KMS-11 (cell line): ENCODE results near the gene HOMEZ.

Source experiments
- H2AFZ ChIP-seq: fragments of 200-600 bp; sonication (generic); 2 replicates; pipeline ENCODE4 v1.6.1; 2016; ENCODE audit warnings: antibody characterized with exemption, mixed run types, low read depth
- H3K27ac ChIP-seq: fragments of 200-600 bp; sonication (generic); 2 replicates; pipeline ENCODE4 v1.6.1; 2016; ENCODE audit warnings: mild to moderate bottlenecking, mixed run types
- H3K27me3 ChIP-seq: fragments of 200-600 bp; sonication (generic); 2 replicates; pipeline ENCODE4 v1.6.1; 2017; ENCODE audit warnings: mild to moderate bottlenecking, low read depth, mixed run types, moderate library complexity; ENCODE audit not compliant: insufficient read depth
- H3K36me3 ChIP-seq: fragments of 200-600 bp; sonication (generic); 2 replicates; pipeline ENCODE4 v1.6.1; 2017; ENCODE audit warnings: mild to moderate bottlenecking, mixed run types; ENCODE audit not compliant: insufficient read depth
- H3K4me1 ChIP-seq: fragments of 200-600 bp; sonication (generic); 2 replicates; pipeline ENCODE4 v1.6.1; 2016; ENCODE audit warnings: mild to moderate bottlenecking, low read depth, mixed run types; ENCODE audit not compliant: poor library complexity, severe bottlenecking
- H3K4me2 ChIP-seq: fragments of 200-600 bp; sonication (generic); 2 replicates; pipeline ENCODE4 v1.7.0; 2016; ENCODE audit warnings: mild to moderate bottlenecking, mixed run types
- H3K4me3 ChIP-seq: fragments of 200-600 bp; sonication (generic); IDR thresholded peaks from 2 replicates; pipeline ENCODE4 v1.6.1; 2017; ENCODE audit warnings: low read depth, low read length, mixed read lengths; ENCODE audit not compliant: insufficient read depth
- H3K79me2 ChIP-seq: fragments of 200-600 bp; sonication (generic); 2 replicates; pipeline ENCODE4 v1.6.1; 2016; ENCODE audit warnings: low read depth, mixed run types; ENCODE audit not compliant: insufficient read depth
- H3K9ac ChIP-seq: fragments of 200-600 bp; sonication (generic); 2 replicates; pipeline ENCODE4 v1.6.1; 2016; ENCODE audit warnings: mild to moderate bottlenecking, mixed run types
- H4K20me1 ChIP-seq: fragments of 200-600 bp; sonication (generic); 2 replicates; pipeline ENCODE4 v1.6.1; 2016; ENCODE audit warnings: mild to moderate bottlenecking, mixed run types; ENCODE audit not compliant: insufficient read depth
- CTCF ChIP-seq: fragments of 200-600 bp; sonication (generic); conservative IDR thresholded peaks from 2 replicates; pipeline ENCODE4 v1.6.1; 2017; ENCODE audit warnings: low read depth, mild to moderate bottlenecking, antibody characterized with exemption, low read length, moderate library complexity, mixed read lengths

Gene HOMEZ

GRCh38 chr14:23310546-23310945 is 24.6 kb upstream of the HOMEZ start:
- H3K79me2 ChIP-seq = no peaks in the 10 kb centered on the region
- H3K9ac ChIP-seq = no peak overlapping the region
- H4K20me1 ChIP-seq = no peaks in the 10 kb centered on the region
- H2AFZ ChIP-seq = no peak overlapping the region
- H3K36me3 ChIP-seq = no peaks in the 10 kb centered on the region
- H3K4me2 ChIP-seq = no peak overlapping the region
- H3K27ac ChIP-seq = no peak overlapping the region
- H3K4me3 ChIP-seq = no peak overlapping the region
- TF ChIP-seq CTCF = no peak
- H3K4me1 ChIP-seq = no peaks in the 10 kb centered on the region
- no peaks in the 10 kb centered on the region for H3K27me3 ChIP-seq

GRCh38 chr14:23308721-23309445 is 23.0 kb upstream of the HOMEZ start:
- no peak overlapping the region for H3K9ac ChIP-seq
- no peak overlapping the region for H3K27ac ChIP-seq
- no peak for TF ChIP-seq CTCF
- H3K36me3 ChIP-seq = no peaks in the 10 kb centered on the region
- no peaks in the 10 kb centered on the region for H3K79me2 ChIP-seq
- H3K4me1 ChIP-seq = no peaks in the 10 kb centered on the region
- no peak overlapping the region for H3K4me3 ChIP-seq
- no peaks in the 10 kb centered on the region for H4K20me1 ChIP-seq
- no peak overlapping the region for H3K4me2 ChIP-seq
- no peaks in the 10 kb centered on the region for H3K27me3 ChIP-seq
- no peak overlapping the region for H2AFZ ChIP-seq

- Histone ChIP-seq H3K4me2 (no peak overlapping the region), H3K4me3 (no peak overlapping the region), H3K4me1 (no peaks in the 10 kb centered on the region), H3K36me3 (no peaks in the 10 kb centered on the region), H3K9ac (no peak overlapping the region), H2AFZ (no peak overlapping the region), H3K27me3 (no peaks in the 10 kb centered on the region), H3K27ac (no peak overlapping the region), H3K79me2 (no peaks in the 10 kb centered on the region), H4K20me1 (no peaks in the 10 kb centered on the region)
- TF ChIP-seq CTCF = no peak
Measured at GRCh38 chr14:23307687-23308644, 22.0 kb upstream of the HOMEZ start.

- H4K20me1 ChIP-seq = no peaks in the 10 kb centered on the region
- H2AFZ ChIP-seq = no peak overlapping the region; the same call in 1 of the 2 replicates
- no peaks in the 10 kb centered on the region for H3K27me3 ChIP-seq
- no peak overlapping the region for H3K27ac ChIP-seq
- no peak overlapping the region for H3K4me3 ChIP-seq
- no peak for TF ChIP-seq CTCF
- no peaks in the 10 kb centered on the region for H3K36me3 ChIP-seq
- no peaks in the 10 kb centered on the region for H3K4me1 ChIP-seq
- no peaks in the 10 kb centered on the region for H3K79me2 ChIP-seq
- no peak overlapping the region for H3K9ac ChIP-seq
- H3K4me2 ChIP-seq = 0 out of 2 replicates have a peak overlapping the region, but pooled peaks have one; percentile 25
Measured at GRCh38 chr14:23307146-23307530, 21.2 kb upstream of the HOMEZ start.
